GM18861 (cell line): ENCODE data around the gene BMP3.
"Not testable (repeated sequence)": the region's sequence is repeated elsewhere in the genome, so short reads cannot be mapped to it uniquely, and the experiment has no call there.

Source experiments
- ATAC-seq: cut with Tn5 transposase; IDR thresholded peaks from one replicate; pipeline ENCODE4 v1.9.1; 2021; ENCODE audit not compliant: unreplicated experiment

BMP3 gene

GRCh38 chr4:81030061-81030980 lies at the start of gene BMP3:
BMP3 (plus strand) TSS chr4:81030708; CDS start chr4:81031285, 577 bp downstream.
- no peak for ATAC-seq

DNA sequence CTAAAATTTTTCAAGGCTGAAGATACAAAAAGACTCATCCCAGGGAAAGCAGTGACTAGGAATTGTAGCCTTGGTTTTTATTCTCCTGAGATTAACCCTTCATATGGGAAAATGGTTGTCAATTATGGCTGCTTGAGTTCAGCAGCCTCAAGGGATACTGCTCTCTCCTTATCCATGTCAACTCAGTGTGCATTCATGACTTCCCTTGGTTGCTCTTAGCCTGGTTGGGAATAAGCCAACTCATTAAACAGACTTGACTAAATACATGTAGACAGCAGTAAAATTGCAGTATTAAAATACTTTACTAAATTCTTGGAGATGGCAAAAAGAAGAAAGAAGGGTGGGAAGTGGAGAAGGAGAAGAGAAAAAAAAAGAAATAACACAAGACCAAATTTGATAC lies 44.5 kb upstream of the BMP3 start:
- ATAC-seq, result no peak

- peak; percentile 77 for ATAC-seq
Measured at GRCh38 chr4:80989921-80990544, 40.5 kb upstream of the BMP3 start.

- no peak for ATAC-seq
Measured at GRCh38 chr4:80990851-80991250, 39.7 kb upstream of the BMP3 start.

DNA sequence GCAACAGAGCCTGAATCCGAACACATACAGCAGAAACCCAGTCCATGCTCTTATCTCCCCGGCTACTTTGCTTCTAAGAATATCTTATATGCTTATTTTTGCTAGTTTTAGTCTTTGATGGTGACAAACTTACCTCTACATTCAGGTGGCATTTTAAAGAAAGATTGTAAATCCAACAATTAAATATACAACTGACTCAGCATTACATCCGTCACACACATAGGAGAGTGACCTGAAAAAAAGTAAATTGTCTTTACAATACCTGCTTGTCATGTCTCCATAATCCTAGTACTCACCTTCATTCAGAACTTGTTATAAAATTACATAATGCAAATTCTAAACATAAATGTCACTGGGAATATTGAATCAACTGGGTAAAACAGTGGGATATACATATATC lies 30.6 kb upstream of the BMP3 start:
- ATAC-seq, result no peak

DNA sequence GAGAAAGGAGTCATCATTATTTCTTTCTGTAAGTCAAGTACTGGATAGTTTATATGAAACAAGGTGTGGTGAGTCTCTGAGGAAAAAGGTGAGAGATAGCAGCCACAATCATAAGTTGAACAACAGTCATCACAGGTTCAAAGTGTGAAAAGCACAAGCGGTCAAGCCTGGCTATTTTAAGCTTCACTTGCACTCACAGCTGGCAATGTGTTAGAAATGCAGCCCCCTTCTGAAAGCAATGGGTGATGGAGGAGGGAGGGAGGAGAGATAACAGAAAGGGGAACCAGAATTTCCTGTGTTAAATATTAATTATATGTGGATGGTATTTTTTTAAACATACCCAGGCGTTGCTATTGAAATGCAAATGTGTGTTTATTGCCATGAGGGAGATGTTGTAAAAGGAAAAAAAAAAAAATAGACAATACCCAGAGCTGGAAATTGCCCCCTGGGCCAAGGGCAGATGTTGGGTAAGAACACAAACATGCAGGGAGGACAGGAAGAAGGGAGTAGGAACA lies 26.9 kb upstream of the BMP3 start:
- ATAC-seq, result peak; percentile 99

DNA sequence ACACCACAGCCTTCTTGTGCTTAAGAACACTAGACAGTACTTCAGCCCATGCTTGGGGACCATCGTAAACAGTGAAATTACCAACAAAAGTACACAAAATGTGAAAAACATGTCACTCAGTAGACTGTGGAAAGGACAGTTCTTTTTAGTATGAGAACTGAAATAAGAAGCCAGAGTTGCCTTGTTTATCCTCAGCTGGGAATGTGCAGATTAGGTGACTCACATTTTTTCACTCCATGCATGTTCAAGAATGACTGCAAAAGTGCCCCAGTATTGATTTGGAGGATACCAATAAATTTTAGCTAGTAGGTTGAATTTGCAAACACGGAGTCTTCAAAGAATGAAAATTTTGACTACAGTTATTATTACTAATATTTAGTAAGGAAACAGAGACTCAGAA lies 23.1 kb upstream of the BMP3 start:
- ATAC-seq, result no peak

GRCh38 chr4:81016566-81016965 lies 13.9 kb upstream of the BMP3 start:
- not testable (repeated sequence) for ATAC-seq

GRCh38 chr4:81019006-81019405 lies 11.5 kb upstream of the BMP3 start:
- ATAC-seq, result no peak

- no peak for ATAC-seq
Measured at GRCh38 chr4:81021142-81021944, 9.2 kb upstream of the BMP3 start.

- no peak for ATAC-seq
Measured at GRCh38 chr4:81021981-81022380, 8.5 kb upstream of the BMP3 start.

GRCh38 chr4:81023484-81023883 lies 7.0 kb upstream of the BMP3 start:
- ATAC-seq, result no peak

DNA sequence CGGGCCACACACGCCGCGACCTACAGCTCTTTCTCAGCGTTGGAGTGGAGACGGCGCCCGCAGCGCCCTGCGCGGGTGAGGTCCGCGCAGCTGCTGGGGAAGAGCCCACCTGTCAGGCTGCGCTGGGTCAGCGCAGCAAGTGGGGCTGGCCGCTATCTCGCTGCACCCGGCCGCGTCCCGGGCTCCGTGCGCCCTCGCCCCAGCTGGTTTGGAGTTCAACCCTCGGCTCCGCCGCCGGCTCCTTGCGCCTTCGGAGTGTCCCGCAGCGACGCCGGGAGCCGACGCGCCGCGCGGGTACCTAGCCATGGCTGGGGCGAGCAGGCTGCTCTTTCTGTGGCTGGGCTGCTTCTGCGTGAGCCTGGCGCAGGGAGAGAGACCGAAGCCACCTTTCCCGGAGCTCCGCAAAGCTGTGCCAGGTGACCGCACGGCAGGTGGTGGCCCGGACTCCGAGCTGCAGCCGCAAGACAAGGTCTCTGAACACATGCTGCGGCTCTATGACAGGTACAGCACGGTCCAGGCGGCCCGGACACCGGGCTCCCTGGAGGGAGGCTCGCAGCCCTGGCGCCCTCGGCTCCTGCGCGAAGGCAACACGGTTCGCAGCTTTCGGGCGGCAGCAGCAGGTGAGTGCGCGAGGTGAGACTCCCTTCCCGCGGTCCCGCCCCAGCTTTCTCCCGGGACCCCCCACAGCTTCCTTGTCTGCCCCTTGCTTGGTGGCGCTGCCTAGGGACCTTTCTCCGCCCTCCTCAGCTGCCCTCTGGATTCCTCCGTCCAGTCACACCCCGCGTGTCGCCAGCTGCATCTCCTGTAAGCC lies 678 bp downstream of the BMP3 start:
- ATAC-seq, result no peak

DNA sequence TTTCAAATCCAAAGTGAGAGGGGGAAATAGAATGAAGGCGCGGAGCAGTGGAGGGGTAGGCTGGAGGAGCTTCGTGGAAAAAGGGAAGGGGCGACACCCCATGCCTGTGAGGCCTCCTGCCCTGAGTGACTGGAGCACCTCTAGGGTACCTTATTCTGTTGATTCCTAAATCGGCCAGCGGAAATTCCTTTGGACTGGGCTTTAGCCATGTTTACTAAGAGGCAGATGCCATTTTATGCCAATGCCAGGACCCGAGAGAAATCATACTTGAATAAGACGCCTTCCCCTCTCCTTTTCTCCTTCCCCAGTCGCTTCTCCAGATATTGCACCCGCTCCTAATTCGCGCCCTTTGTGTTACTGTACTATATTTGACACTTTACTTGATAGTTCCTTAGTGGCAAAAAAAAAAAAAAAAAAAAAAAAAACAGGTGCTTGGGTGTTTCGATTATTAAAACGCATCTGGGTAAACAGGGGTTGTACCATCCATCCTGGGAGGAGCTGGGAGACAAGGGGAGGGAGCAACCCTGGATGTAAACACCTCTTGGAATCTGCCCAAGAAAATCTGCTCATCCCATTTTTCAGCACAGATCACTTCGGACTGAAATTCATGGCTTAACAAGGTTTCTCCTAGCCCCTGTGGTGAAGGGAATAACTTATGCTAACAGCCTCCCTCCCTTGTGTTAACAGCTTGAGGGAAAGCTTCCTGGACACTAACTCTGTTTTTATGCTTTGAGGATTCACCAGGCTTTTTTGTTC lies 1.5 kb downstream of the BMP3 start:
- no peak for ATAC-seq

DNA sequence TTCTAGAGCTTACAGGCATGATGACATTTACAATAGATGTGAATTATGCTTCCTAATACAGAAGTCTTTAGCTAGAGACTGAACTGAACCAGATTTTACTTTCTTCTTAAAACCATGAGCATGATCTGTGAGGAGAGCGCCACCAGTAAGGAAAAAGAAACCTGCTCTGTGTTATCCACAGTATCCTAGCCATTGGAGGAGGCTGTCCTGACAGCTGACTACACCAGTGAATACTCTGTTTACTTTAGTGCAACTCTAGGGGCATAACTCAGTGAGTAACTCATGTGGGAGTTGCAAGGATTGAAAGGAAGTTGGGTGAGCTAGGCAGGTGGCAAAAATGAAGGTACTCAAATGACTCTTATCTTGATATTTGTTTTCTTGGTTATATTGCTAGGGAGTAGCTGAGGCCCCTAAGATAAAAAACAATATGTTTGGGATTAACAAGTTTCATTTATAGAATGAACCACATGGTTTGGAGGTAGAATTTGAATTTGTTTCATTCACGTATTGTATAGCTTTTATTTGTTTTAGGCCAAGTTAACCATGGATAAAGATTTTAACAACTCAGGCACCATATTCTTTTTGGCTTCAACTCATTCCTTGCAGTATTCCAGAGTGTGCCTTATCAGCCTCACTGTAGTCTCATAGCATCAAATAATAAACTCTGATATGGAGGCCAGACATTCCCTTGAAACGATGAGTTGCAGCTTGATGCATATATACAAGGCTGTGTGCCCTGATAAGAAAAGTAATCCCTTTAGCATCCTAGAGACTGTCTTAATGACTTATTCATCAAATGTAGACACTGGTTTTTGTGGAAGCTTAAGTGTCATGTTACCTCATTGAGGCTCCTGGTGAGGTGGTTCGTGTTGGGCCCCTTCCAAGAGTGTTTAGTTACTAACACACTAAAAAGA lies 2.5 kb downstream of the BMP3 start:
- no peak for ATAC-seq

- ATAC-seq, result no peak
Measured at GRCh38 chr4:81038636-81039350, 8.3 kb downstream of the BMP3 start.

DNA sequence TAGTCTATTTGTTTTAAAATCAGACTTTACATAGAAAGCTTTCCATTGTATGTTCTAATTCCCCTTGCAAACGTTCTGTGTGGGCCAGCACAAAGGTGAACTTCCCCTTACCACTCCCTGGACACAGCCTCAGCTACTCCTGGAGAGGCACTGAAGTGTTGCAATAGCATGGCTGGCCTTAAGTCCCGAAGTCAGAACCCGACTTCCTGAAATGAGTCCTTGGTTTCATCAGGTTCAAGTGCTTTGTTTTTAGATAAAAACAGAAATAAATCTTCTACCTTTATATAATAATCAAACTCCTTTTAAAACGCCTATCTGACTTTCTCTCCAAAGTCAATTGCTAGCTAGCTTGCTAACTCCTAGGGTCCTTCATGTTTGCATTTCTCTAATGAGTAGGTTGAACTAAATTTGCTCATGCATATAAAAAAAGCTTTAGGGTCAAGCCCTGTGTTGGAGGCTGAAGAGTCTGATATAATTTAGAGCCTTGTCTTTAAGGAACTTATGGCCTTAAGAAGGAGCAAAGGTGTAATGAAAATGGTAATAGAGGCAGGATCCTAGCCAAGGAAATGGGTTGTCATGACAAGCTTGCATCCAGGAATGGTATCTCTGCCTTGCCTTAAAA lies 9.0 kb downstream of the BMP3 start:
- no peak for ATAC-seq
